MM.1S (cell line): ENCODE measurements around the gene SLC8A1.

Experiments
- DNase-seq: peaks from one replicate; pipeline ENCODE4 v3.0.0-alpha.2; 2015
- H2AFZ ChIP-seq: fragments of 300-600 bp; sonication (generic); 2 replicates; pipeline ENCODE4 v1.6.0; 2016; ENCODE audit warnings: antibody characterized with exemption, low read length
- H3F3A ChIP-seq: fragments of 300-600 bp; sonication (generic); 2 replicates; pipeline ENCODE4 v1.6.1; 2016; ENCODE audit warnings: mild to moderate bottlenecking, antibody characterized with exemption, low read length, moderate library complexity, mixed read lengths; ENCODE audit not compliant: insufficient read depth
- H3K27ac ChIP-seq: fragments of 300-600 bp; sonication (generic); 2 replicates; pipeline ENCODE4 v1.5.1; 2016; ENCODE audit warnings: mild to moderate bottlenecking, low read length
- H3K27me3 ChIP-seq: fragments of 300-600 bp; sonication (generic); replicated peaks from 2 replicates; pipeline ENCODE4 v1.6.0; 2016; ENCODE audit warnings: low read length; ENCODE audit not compliant: insufficient read depth
- H3K36me3 ChIP-seq: fragments of 300-600 bp; sonication (generic); replicated peaks from 2 replicates; pipeline ENCODE4 v1.6.1; 2016; ENCODE audit warnings: mild to moderate bottlenecking, low read length, mixed read lengths; ENCODE audit not compliant: insufficient read depth
- H3K4me1 ChIP-seq: fragments of 300-600 bp; sonication (generic); 2 replicates; pipeline ENCODE4 v1.6.1; 2016; ENCODE audit warnings: low read length, mixed read lengths
- H3K4me2 ChIP-seq: fragments of 300-600 bp; sonication (generic); 2 replicates; pipeline ENCODE4 v1.6.0; 2016; ENCODE audit warnings: low read depth, low read length
- H3K4me3 ChIP-seq: fragments of 300-600 bp; sonication (generic); 2 replicates; pipeline ENCODE4 v1.5.1; 2016; ENCODE audit warnings: low read length, mixed read lengths
- H3K79me2 ChIP-seq: fragments of 300-600 bp; sonication (generic); 2 replicates; pipeline ENCODE4 v1.6.1; 2016; ENCODE audit warnings: mixed run types, low read length, mixed read lengths
- H3K9ac ChIP-seq: fragments of 300-600 bp; sonication (generic); 2 replicates; pipeline ENCODE4 v1.6.1; 2016; ENCODE audit warnings: low read length, mixed read lengths
- H3K9me2 ChIP-seq: fragments of 300-600 bp; sonication (generic); replicated peaks from 2 replicates; pipeline ENCODE4 v1.6.1; 2016; ENCODE audit warnings: mild to moderate bottlenecking, low read length, mixed read lengths; ENCODE audit not compliant: insufficient read depth
- H3K9me3 ChIP-seq: fragments of 300-600 bp; sonication (generic); replicated peaks from 2 replicates; pipeline ENCODE4 v1.6.1; 2016; ENCODE audit warnings: mild to moderate bottlenecking, low read length, mixed read lengths; ENCODE audit not compliant: insufficient read depth
- H4K20me1 ChIP-seq: fragments of 300-600 bp; sonication (generic); 2 replicates; pipeline ENCODE4 v1.6.1; 2016; ENCODE audit warnings: mild to moderate bottlenecking, low read length, moderate library complexity, mixed read lengths; ENCODE audit not compliant: insufficient read depth
- EZH2 ChIP-seq: fragments of 300-600 bp; sonication (generic); optimal IDR thresholded peaks from 2 replicates; pipeline ENCODE3; 2017; ENCODE audit warnings: low read depth, mild to moderate bottlenecking, antibody characterized with exemption, low read length, mixed read lengths
- EZH2phosphoT487 ChIP-seq: fragments of 300-600 bp; sonication (generic); IDR thresholded peaks from 2 replicates; pipeline ENCODE4 v1.6.1; 2018; ENCODE audit warnings: antibody characterized with exemption, low read length
- TF ChIP-seq, protein P1 (sequence below): fragments of 300-600 bp; sonication (generic); IDR thresholded peaks from 2 replicates; pipeline ENCODE4 v1.5.1; 2016; ENCODE audit warnings: antibody characterized with exemption, low read length, mixed read lengths

Gene SLC8A1

DNA sequence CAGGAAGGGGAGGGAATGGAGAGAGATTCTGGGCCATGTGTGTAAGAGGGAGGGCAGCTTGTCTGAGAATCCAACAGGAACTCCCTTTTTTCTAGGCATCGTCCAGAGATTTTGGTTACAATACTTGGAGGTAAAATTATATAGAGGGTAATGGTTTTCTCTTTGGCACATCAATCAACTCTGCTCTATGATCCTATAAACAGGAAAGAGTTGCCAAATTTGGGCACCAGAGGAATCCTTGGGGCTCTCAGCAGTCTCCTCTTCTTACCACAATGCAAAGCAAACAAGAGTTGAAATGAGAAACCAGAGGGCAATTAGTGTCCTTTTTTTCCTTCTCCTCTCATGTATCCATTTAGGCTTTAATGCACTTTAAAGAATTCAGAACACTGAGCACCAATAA is 243.4 kb downstream of the SLC8A1 start:
- DNase-seq, result no peak
- no peaks in the 10 kb centered on the region for H4K20me1 ChIP-seq
- no peak overlapping the region for H3K9ac ChIP-seq
- H3K4me1 ChIP-seq, result no peaks in the 10 kb centered on the region
- no peak overlapping the region for H3K4me3 ChIP-seq
- no peaks in the 10 kb centered on the region for H3K9me2 ChIP-seq
- no peaks in the 10 kb centered on the region for H3K27me3 ChIP-seq
- H3K79me2 ChIP-seq, result no peaks in the 10 kb centered on the region
- H3K9me3 ChIP-seq, result no peaks in the 10 kb centered on the region; the same call in 1 of the 2 replicates
- no peaks in the 10 kb centered on the region for H3F3A ChIP-seq
- no peaks in the 10 kb centered on the region for H3K36me3 ChIP-seq
- no peak overlapping the region for H2AFZ ChIP-seq
- no peak overlapping the region for H3K27ac ChIP-seq
- TF ChIP-seq, protein P1, sequence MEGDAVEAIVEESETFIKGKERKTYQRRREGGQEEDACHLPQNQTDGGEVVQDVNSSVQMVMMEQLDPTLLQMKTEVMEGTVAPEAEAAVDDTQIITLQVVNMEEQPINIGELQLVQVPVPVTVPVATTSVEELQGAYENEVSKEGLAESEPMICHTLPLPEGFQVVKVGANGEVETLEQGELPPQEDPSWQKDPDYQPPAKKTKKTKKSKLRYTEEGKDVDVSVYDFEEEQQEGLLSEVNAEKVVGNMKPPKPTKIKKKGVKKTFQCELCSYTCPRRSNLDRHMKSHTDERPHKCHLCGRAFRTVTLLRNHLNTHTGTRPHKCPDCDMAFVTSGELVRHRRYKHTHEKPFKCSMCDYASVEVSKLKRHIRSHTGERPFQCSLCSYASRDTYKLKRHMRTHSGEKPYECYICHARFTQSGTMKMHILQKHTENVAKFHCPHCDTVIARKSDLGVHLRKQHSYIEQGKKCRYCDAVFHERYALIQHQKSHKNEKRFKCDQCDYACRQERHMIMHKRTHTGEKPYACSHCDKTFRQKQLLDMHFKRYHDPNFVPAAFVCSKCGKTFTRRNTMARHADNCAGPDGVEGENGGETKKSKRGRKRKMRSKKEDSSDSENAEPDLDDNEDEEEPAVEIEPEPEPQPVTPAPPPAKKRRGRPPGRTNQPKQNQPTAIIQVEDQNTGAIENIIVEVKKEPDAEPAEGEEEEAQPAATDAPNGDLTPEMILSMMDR, result no peak
- no peak for TF ChIP-seq EZH2
- TF ChIP-seq EZH2phosphoT487, result no peak
- no peak overlapping the region for H3K4me2 ChIP-seq

DNA sequence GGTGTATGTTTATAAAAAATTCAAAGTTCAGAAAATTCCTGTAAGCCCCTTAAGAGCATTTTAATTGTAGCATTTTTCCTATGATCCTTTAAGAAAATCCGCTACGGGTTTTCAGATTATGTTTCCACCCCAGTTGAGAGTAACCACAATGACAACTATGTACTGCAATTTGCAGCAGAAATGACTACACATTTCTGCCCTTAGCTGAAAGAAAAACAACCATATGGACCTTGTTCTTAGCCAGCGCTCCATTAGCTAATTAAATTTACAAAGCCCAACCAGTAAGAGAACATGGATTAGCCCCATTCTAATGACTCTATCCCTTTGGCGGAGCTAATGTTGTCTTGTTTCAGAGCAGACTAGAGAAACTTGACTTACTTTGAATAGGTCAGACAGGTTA is 247.6 kb downstream of the SLC8A1 start:
- Histone ChIP-seq H3F3A (no peaks in the 10 kb centered on the region), H3K4me3 (no peak overlapping the region), H4K20me1 (no peaks in the 10 kb centered on the region), H3K9me2 (no peaks in the 10 kb centered on the region), H3K9me3 (no peaks in the 10 kb centered on the region), H3K9ac (no peak overlapping the region), H3K79me2 (no peaks in the 10 kb centered on the region), H3K4me1 (no peaks in the 10 kb centered on the region), H3K27ac (no peak overlapping the region), H2AFZ (no peak overlapping the region), H3K4me2 (no peak overlapping the region), H3K36me3 (no peaks in the 10 kb centered on the region), H3K27me3 (no peaks in the 10 kb centered on the region)
- DNase-seq, result no peak
- TF ChIP-seq EZH2phosphoT487 (no peak), EZH2 (no peak)
- TF ChIP-seq, protein P1, result no peak

DNA sequence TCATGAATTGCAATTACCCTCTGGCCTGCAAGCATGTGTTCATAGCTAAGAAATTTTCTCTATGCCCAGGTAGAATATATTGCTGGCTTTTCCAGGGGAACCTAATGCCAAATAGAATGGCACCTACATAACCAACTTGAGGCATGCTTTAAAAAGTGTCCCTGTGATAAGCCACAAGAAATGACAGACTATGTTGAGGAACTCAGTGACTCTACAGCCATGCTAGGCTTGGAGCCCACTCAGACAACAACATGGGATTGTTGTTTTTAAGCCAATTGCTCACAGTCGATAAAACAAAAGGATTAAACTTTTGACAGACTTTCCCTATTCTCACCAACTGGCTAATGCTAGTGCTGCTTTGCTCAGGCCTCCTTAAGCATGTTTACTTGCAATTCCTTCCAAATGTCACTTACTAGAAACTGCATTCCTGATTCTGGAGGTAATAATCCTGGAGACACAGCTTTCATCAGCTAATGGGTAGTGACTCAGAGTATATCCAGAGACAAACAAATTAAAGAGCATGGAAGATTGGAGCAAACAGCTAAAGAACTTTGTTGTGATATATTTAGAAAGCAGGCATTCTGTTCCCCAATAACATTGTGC is 249.0 kb downstream of the SLC8A1 start:
- H3K4me2 ChIP-seq, result no peak overlapping the region
- H3K36me3 ChIP-seq, result no peaks in the 10 kb centered on the region
- H3K4me3 ChIP-seq, result no peak overlapping the region
- H3K9ac ChIP-seq, result no peak overlapping the region
- no peak for DNase-seq
- H3K9me3 ChIP-seq, result no peaks in the 10 kb centered on the region
- H3F3A ChIP-seq, result no peaks in the 10 kb centered on the region
- H3K27ac ChIP-seq, result no peak overlapping the region
- H2AFZ ChIP-seq, result no peak overlapping the region
- no peaks in the 10 kb centered on the region for H3K9me2 ChIP-seq
- no peaks in the 10 kb centered on the region for H3K4me1 ChIP-seq
- no peaks in the 10 kb centered on the region for H3K79me2 ChIP-seq
- TF ChIP-seq EZH2, result no peak
- TF ChIP-seq, protein P1, result no peak
- TF ChIP-seq EZH2phosphoT487, result no peak
- no peaks in the 10 kb centered on the region for H3K27me3 ChIP-seq
- no peaks in the 10 kb centered on the region for H4K20me1 ChIP-seq
